ENCODE data around the gene STIM1. TPM values are rescaled to one million over a fixed set of nuclear protein-coding genes. Genes with fewer than 3 reads are reported as not detected.

STIM1 gene
- total RNA-seq, 1 donor from 2014 or later, result 46.9 TPM

DNA sequence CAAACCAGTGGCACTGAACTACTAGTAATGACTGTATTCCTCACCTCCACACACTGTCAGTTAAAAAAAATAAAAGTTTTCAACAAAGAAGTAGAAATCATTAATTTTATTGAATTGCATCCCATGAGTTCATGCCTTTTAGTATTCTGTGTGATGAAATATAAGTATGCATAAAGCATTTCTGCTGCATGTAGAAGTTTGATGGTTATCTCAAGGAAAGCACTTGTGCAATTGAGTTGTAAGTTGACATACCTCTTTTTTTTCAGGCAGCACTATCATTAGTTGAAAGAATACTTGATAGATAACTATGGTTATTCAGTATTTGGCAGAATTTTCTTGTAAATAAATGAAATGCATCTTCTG, 104.4 kb downstream of the STIM1 start:
- Mint-ChIP-seq H3K9me3 (ENCODE audit: unreplicated experiment) (peaks cover 4% of the 10 kb centered on the region), H3K27me3 (ENCODE audit: unreplicated experiment) (no peaks in the 10 kb centered on the region), H3K27ac (ENCODE audit: unreplicated experiment) (no peak overlapping the region), H3K36me3 (ENCODE audit: unreplicated experiment) (peaks cover 3% of the 10 kb centered on the region), H3K4me3 (ENCODE audit: unreplicated experiment) (no peak overlapping the region), H3K4me1 (ENCODE audit: unreplicated experiment) (peaks cover 35% of the 10 kb centered on the region)
- TF ChIP-seq, protein P1, sequence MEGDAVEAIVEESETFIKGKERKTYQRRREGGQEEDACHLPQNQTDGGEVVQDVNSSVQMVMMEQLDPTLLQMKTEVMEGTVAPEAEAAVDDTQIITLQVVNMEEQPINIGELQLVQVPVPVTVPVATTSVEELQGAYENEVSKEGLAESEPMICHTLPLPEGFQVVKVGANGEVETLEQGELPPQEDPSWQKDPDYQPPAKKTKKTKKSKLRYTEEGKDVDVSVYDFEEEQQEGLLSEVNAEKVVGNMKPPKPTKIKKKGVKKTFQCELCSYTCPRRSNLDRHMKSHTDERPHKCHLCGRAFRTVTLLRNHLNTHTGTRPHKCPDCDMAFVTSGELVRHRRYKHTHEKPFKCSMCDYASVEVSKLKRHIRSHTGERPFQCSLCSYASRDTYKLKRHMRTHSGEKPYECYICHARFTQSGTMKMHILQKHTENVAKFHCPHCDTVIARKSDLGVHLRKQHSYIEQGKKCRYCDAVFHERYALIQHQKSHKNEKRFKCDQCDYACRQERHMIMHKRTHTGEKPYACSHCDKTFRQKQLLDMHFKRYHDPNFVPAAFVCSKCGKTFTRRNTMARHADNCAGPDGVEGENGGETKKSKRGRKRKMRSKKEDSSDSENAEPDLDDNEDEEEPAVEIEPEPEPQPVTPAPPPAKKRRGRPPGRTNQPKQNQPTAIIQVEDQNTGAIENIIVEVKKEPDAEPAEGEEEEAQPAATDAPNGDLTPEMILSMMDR (IDR thresholded peaks at IDR 0.05), result no peak
- DNase-seq (ENCODE audit: extremely low spot score, unreplicated experiment), result no peak

DNA sequence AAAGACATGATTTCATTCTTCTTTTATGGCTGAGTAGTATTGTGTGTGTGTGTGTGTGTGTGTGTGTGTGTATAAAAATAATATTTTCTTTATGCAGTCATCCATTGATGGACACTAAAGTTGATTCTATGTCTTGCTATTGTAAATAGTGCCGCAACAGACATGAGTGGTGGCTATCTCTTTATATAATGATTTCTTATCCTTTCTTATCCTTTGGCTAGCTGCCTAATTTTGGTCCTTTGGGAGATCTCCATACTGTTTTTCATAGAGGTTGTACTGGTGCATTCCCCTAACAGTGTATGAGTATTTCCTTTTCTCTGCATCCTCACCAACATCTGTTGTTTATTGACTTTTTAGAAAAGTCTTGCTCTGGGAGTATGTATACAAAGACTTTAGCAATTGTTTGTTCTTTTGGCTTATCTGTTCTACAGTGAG, 107.0 kb downstream of the STIM1 start:
- H3K27me3 Mint-ChIP-seq (ENCODE audit: unreplicated experiment), result no peaks in the 10 kb centered on the region
- no peak overlapping the region for H3K27ac Mint-ChIP-seq (ENCODE audit: unreplicated experiment)
- no peak for DNase-seq (ENCODE audit: extremely low spot score, unreplicated experiment)

DNA sequence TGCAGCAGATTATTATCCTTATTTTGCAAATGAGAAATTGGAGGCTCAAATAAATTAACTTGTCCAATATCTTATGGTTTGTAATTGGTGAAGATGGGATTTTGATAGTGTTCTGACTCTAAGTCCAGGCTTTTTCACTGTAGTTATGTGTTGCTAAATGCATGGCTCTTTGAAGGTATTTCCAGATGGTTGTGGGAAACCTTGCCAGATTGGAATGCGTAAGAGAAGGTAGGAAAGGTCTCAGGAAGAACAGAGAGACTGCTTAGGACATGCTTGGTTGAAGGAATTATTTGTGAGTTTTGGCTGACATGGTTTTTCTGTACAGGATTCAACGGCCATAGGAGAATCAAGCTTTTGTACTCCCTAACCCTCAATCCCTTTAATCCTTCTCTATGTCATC, 108.6 kb downstream of the STIM1 start:
- no peak for DNase-seq (ENCODE audit: extremely low spot score, unreplicated experiment)
- TF ChIP-seq, protein P1 (IDR thresholded peaks at IDR 0.05), result no peak
- Mint-ChIP-seq H3K27me3 (ENCODE audit: unreplicated experiment) (no peaks in the 10 kb centered on the region), H3K36me3 (ENCODE audit: unreplicated experiment) (peaks cover 5% of the 10 kb centered on the region), H3K4me3 (ENCODE audit: unreplicated experiment) (no peak overlapping the region), H3K4me1 (ENCODE audit: unreplicated experiment) (peaks cover 26% of the 10 kb centered on the region), H3K27ac (ENCODE audit: unreplicated experiment) (no peak overlapping the region), H3K9me3 (ENCODE audit: unreplicated experiment) (no peaks in the 10 kb centered on the region)

More for the DNA sequence above, 107.0 kb downstream of the STIM1 start:
- H3K9me3 Mint-ChIP-seq (ENCODE audit: unreplicated experiment), result no peaks in the 10 kb centered on the region
- peaks cover 37% of the 10 kb centered on the region for H3K4me1 Mint-ChIP-seq (ENCODE audit: unreplicated experiment)
- TF ChIP-seq, protein P1 (IDR thresholded peaks at IDR 0.05), result no peak
- H3K36me3 Mint-ChIP-seq (ENCODE audit: unreplicated experiment), result no peaks in the 10 kb centered on the region
- H3K4me3 Mint-ChIP-seq (ENCODE audit: unreplicated experiment), result no peak overlapping the region

DNA sequence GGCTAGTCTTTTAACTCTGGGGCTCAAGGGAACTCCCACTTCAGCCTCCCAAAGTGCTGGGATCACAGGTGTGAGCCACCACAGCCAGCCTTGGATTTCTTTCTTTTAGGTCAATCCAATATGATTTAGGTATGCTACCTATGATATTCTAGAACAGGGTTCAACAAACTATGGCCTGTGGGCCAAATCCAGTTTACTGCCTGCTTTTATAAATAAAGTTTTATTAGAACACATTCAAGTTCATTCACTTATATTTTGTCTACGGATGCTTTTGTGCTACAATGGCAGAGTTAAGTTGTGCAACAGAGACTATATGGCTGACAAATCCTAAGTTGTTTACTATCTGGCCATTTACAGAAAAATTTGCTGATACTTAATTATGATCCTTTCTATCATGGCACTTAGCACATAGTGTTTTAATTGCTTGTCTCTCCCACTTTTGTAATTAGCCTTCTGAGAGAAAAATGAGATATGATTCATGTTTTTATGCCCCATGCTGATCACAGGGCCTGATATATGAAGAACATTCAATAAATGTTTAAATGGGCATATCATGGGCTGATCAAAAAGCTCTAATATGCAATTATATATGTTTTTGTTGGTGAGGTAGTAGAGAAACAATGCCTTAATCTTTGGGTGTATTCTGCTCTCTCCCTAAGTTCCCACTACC, 109.6 kb downstream of the STIM1 start:
- Mint-ChIP-seq H3K27ac (ENCODE audit: unreplicated experiment) (no peak overlapping the region), H3K4me1 (ENCODE audit: unreplicated experiment) (peaks cover 25% of the 10 kb centered on the region), H3K9me3 (ENCODE audit: unreplicated experiment) (no peaks in the 10 kb centered on the region), H3K27me3 (ENCODE audit: unreplicated experiment) (no peaks in the 10 kb centered on the region), H3K4me3 (ENCODE audit: unreplicated experiment) (no peak overlapping the region), H3K36me3 (ENCODE audit: unreplicated experiment) (peaks cover 7% of the 10 kb centered on the region)
- TF ChIP-seq, protein P1 (IDR thresholded peaks at IDR 0.05), result no peak
- no peak for DNase-seq (ENCODE audit: extremely low spot score, unreplicated experiment)

DNA sequence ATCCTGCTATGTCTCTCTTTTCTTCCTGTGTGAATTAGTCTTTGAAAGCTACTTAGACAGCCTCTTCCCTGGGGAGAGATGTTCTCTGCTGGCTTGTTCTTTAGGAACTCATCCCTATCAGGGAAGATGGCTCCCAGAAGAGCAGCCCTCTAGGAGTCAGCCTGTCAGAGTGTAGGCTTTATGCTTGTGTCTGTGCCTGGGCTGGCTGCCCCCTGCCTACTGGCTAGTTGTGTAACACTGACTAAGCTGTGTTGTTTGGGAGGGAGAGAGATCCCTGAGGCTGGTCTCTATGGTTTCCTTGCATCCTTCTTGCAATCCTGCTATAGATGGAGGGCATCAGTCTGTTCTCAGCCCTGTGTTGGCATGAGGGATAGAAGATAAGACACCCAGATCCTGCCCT, 112.2 kb downstream of the STIM1 start:
- Mint-ChIP-seq H3K9me3 (ENCODE audit: unreplicated experiment) (no peaks in the 10 kb centered on the region), H3K4me3 (ENCODE audit: unreplicated experiment) (no peak overlapping the region), H3K4me1 (ENCODE audit: unreplicated experiment) (peaks cover 21% of the 10 kb centered on the region), H3K36me3 (ENCODE audit: unreplicated experiment) (peaks cover 7% of the 10 kb centered on the region), H3K27ac (ENCODE audit: unreplicated experiment) (no peak overlapping the region), H3K27me3 (ENCODE audit: unreplicated experiment) (no peaks in the 10 kb centered on the region)
- DNase-seq (ENCODE audit: extremely low spot score, unreplicated experiment), result no peak
- TF ChIP-seq, protein P1 (IDR thresholded peaks at IDR 0.05), result no peak
